ENCODE data around the gene GIMD1.

Gene GIMD1

DNA sequence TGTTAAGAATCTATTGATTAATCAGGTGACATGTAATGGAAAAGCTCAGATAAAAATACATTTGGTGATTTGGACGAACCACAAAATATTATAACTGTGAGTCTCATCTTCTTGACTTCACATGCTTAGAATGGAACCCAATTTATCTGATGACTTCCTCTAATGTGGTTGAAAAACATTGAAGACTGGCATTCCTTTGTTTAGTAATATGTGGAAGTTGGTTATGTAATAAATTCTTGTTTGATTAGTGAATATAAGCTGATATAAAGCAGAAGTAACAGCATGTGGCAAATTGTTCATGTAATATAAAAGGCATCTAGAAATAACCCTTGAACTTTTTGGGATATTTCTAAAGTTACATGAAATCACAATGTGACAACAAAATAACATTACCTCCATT lies 9.7 kb downstream of the GIMD1 start:
- DNase-seq (ENCODE audit: low read depth, low spot score) = peak; percentile 38
- H3K4me3 ChIP-seq (ENCODE audit: low read depth, low read length) = no peak overlapping the region
- in situ Hi-C loops (cut with HindIII; ENCODE audit: low sequenced_read_pairs) = no loop called here
- TF ChIP-seq, protein P1, sequence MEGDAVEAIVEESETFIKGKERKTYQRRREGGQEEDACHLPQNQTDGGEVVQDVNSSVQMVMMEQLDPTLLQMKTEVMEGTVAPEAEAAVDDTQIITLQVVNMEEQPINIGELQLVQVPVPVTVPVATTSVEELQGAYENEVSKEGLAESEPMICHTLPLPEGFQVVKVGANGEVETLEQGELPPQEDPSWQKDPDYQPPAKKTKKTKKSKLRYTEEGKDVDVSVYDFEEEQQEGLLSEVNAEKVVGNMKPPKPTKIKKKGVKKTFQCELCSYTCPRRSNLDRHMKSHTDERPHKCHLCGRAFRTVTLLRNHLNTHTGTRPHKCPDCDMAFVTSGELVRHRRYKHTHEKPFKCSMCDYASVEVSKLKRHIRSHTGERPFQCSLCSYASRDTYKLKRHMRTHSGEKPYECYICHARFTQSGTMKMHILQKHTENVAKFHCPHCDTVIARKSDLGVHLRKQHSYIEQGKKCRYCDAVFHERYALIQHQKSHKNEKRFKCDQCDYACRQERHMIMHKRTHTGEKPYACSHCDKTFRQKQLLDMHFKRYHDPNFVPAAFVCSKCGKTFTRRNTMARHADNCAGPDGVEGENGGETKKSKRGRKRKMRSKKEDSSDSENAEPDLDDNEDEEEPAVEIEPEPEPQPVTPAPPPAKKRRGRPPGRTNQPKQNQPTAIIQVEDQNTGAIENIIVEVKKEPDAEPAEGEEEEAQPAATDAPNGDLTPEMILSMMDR (IDR thresholded peaks at IDR 0.05; ENCODE audit: low read depth, low read length) = no peak

DNA sequence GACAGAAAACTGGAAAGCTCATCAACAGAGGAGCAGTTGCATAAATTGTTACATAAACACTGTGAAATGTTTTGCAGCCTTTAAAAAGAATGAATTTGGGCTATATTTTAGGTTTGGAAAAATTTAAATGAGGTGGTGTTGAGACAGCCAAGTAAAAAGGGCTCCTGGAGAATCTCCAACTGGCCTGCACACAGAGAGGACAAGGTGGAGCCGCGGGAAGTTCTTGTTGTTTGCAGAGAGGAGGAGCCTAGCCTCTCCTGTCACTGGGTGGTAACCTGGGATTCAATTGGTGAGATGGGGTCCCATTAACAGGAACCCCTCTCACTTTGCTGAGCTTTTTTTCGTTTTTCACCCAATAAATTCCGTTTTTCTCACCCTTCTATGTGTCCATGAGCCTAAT lies 13.4 kb downstream of the GIMD1 start:
- no peak for DNase-seq (ENCODE audit: low read depth, low spot score)
- TF ChIP-seq, protein P1 (IDR thresholded peaks at IDR 0.05; ENCODE audit: low read depth, low read length) = no peak
- no peak overlapping the region for H3K4me3 ChIP-seq (ENCODE audit: low read depth, low read length)
- in situ Hi-C loops (cut with HindIII; ENCODE audit: low sequenced_read_pairs) = no loop called here

DNA sequence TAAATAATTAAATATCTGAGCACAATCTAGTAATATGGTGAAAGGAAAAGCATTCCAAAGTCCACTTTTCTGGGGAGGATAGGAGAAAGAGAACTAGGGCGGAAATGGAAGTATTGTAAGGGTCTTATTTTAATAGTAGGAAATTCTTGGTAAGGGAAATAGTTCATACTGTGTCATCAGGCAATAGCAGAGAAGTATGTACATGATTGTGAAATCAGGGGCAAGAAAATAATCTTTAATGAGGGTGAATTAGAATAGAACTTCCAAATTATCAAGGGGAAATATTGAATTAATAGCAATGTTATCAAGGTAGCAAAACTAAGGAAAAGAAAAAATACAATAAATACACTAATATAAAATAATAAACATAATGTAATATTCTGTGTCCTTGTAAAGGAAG lies 14.8 kb downstream of the GIMD1 start:
- TF ChIP-seq, protein P1 (IDR thresholded peaks at IDR 0.05; ENCODE audit: low read depth, low read length) = no peak

DNA sequence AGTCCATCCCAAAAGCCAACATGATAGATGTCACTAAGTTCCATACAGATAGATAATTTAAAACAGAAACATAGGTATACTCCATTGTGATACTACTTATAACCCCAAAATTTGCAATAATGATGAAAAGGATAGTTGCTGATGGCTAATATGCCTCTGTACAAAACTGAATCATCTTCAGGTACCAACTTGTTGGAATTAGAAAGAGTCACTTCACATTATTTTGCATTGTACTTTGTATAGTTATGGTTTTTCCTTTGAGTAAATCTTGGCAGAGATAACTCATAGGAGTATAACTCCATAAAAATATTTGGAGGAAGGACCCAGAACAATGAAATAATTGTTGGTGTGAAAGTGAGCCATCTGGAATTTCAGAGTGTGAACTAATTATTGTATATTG lies 17.6 kb downstream of the GIMD1 start:
- TF ChIP-seq, protein P1 (IDR thresholded peaks at IDR 0.05; ENCODE audit: low read depth, low read length) = no peak
- no peak overlapping the region for H3K4me3 ChIP-seq (ENCODE audit: low read depth, low read length)
- in situ Hi-C loops (cut with HindIII; ENCODE audit: low sequenced_read_pairs) = no loop called here
- no peak for DNase-seq (ENCODE audit: low read depth, low spot score)

More for the DNA sequence above, 14.8 kb downstream of the GIMD1 start:
- DNase-seq (ENCODE audit: low read depth, low spot score) = no peak
- no peak overlapping the region for H3K4me3 ChIP-seq (ENCODE audit: low read depth, low read length)
- in situ Hi-C loops (cut with HindIII; ENCODE audit: low sequenced_read_pairs) = no loop called here

DNA sequence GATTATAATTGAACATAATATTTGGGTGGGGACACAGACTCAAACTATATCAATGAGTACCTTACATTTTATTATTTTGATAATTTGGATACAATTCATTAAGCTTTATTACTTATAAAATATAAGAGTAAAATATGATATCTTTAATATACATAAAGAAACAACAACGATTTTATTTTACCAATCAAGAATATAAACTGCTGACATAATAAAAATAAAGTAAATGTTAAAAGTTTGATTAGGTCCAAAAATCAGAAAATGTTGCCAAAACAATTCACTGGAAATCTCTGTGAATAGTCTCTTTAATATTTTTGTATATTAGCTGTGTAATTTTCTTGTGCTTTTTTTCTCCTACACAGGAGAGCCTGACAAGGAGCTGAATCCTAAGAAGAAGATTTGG lies 21.4 kb downstream of the GIMD1 start:
- H3K4me3 ChIP-seq (ENCODE audit: low read depth, low read length) = no peak overlapping the region
- TF ChIP-seq, protein P1 (IDR thresholded peaks at IDR 0.05; ENCODE audit: low read depth, low read length) = no peak
- in situ Hi-C loops (cut with HindIII; ENCODE audit: low sequenced_read_pairs) = no loop called here
- DNase-seq (ENCODE audit: low read depth, low spot score) = no peak

DNA sequence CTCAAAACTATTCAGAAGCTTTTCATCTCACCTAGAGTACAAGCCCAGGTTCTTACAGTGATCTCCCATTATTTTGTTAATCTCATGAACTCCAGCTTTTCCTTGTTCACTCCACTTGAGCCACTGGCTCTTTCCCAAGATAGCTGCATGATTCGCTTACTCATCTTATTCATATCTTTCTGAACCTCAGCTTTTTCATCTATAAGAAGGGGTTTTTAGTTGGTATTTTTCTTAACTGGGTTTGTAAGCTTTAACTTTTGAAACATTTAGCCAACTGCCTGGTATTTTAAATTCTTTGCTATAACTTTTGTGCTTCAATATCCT lies 24.0 kb downstream of the GIMD1 start:
- TF ChIP-seq, protein P1 (IDR thresholded peaks at IDR 0.05; ENCODE audit: low read depth, low read length) = no peak
- DNase-seq (ENCODE audit: low read depth, low spot score) = peak; percentile 63
- H3K4me3 ChIP-seq (ENCODE audit: low read depth, low read length) = no peak overlapping the region
- in situ Hi-C loops (cut with HindIII; ENCODE audit: low sequenced_read_pairs) = no loop called here
